Stomach (tissue), 9 donors: ENCODE data around the gene KLF4. TPM values are rescaled to one million over a fixed set of nuclear protein-coding genes. Genes with fewer than 3 reads are reported as not detected.

Experiments
- DNase-seq, 2 donors: peaks; one replicate each; pipeline versions ENCODE4 v3.0.0 to v3.0.0-alpha.2; 2013 to 2019
- H3K27ac ChIP-seq, 5 donors: fragments of 200-600 bp in 4 of 5; sonication (generic) in 4 of 5; one replicate each; pipeline ENCODE4 v1.5.1; 2013 to 2019; ENCODE audit warnings: mild to moderate bottlenecking in 1 of 5, moderate library complexity in 1 of 5
- H3K27me3 ChIP-seq, 3 donors: fragments of 200-600 bp; sonication (generic); one replicate each; pipeline ENCODE4 v1.5.1; 2017 to 2019; ENCODE audit warnings: mixed run types in 1 of 3
- H3K36me3 ChIP-seq, 4 donors: fragments of 200-600 bp; sonication (generic); 1 replicate in 3 of 4; 2 replicates in 1 of 4; pipeline ENCODE4 v1.5.1; 2016 to 2019
- H3K4me1 ChIP-seq, 4 donors: fragments of 200-600 bp; sonication (generic); one replicate each; pipeline ENCODE4 v1.5.1; 2016 to 2019
- H3K4me3 ChIP-seq, 4 donors: fragments of 200-600 bp; sonication (generic) in 3 of 4; one replicate each; pipeline ENCODE4 v1.5.1; 2016 to 2019; ENCODE audit warnings: mild to moderate bottlenecking in 1 of 4
- H3K9me3 ChIP-seq, 4 donors: fragments of 200-600 bp; sonication (generic); one replicate each; pipeline ENCODE4 v1.5.1; 2016 to 2019
- CTCF ChIP-seq, 7 experiments: fragments of 450-650 bp in 4 of 7; fragments of 200-600 bp in 3 of 7; sonication (generic) in 3 of 7; IDR thresholded peaks; one replicate each; pipeline ENCODE4 v1.5.1; 2016 to 2019; ENCODE audit warnings: antibody characterized with exemption in 7 of 7, control low read depth in 2 of 7, mild to moderate bottlenecking in 1 of 7
- EP300 ChIP-seq: sonication (generic); formaldehyde crosslinking; IDR thresholded peaks from one replicate; pipeline ENCODE4 v1.6.1; 2017; ENCODE audit warnings: antibody characterized with exemption
- POLR2A ChIP-seq, 4 donors: fragments of 450-650 bp; IDR thresholded peaks; one replicate each; pipeline ENCODE4 v1.6.1; 2016; ENCODE audit warnings: antibody characterized with exemption in 4 of 4, control low read depth in 2 of 4, mild to moderate bottlenecking in 1 of 4, moderate library complexity in 1 of 4
- POLR2AphosphoS5 ChIP-seq, 3 donors: sonication (generic); formaldehyde crosslinking; IDR thresholded peaks; one replicate each; pipeline ENCODE4 v1.6.1; 2016; ENCODE audit warnings: antibody characterized with exemption in 3 of 3
- WGBS, 5 donors: extraction: QIAGEN DNeasy Blood & Tissue Kit in 3 of 5; methylation state at CpG; one replicate each; pipeline versions ENCODE4 v1.1.5 to v1.1.7; 2013 to 2018; 5-methylcytosine and 5-hydroxymethylcytosine counted together
- intact Hi-C: fragments of 100-400 bp; cut with DNase I; formaldehyde crosslinking; loops from one replicate; pipeline ENCODE4 v1.15.1; 2023; ENCODE audit warnings: low total_unique reads
- polyA plus RNA-seq, 3 donors: library from polyadenylated mRNA; stranded (reverse); fragments of 200-250 nt; gene quantifications; one replicate each; pipeline ENCODE4 v1.2.3, GENCODE V29; 2013
- total RNA-seq, 5 donors: library from RNA; depleted of rRNA; stranded (reverse); fragments of >200 nt; gene quantifications; one replicate each; pipeline versions ENCODE4 v1.1.0 to v1.2.3, GENCODE V29; 2014 to 2016
- donor health status: healthy with polysubstance abuse.
- donor health status: Bipolar disorder and iron deficiency.
- donor health status: healthy.

Gene KLF4
- total and polyA plus RNA-seq, 8 donors: 18.2 to 323 (median 56.8) TPM

GRCh38 chr9:107486674-107487520 lies 2.7 kb downstream of the KLF4 start:
- H3K27ac ChIP-seq: peak overlapping the region; percentile 92 to 97 (median 94)
- peaks cover 0 to 31% (median 12%) of the 10 kb centered on the region in 4 donors for H3K36me3 ChIP-seq
- peak overlapping the region; percentile 64 to 85 (median 68) for H3K4me3 ChIP-seq
- TF ChIP-seq CTCF (IDR thresholded peaks at IDR 0.05) (no peak), EP300 (no peak), POLR2AphosphoS5 (IDR thresholded peaks at IDR 0.05) (no peak), POLR2A (IDR thresholded peaks at IDR 0.05) (no peak)
- peaks cover 9 to 63% (median 49%) of the 10 kb centered on the region in 4 donors for H3K4me1 ChIP-seq
- intact Hi-C loops: loop anchor here (10.0 kb wide), 2 partner anchors 248 to 788 kb away; no protein-coding TSS in a partner anchor
- 26 to 71% (median 42%) methylated on average over 13 to 31 of the region's 31 CpGs for WGBS, 5 donors
- peak; percentile 27 to 35 for DNase-seq
- H3K27me3 ChIP-seq: peaks cover 0 to 50% (median 21%) of the 10 kb centered on the region in 3 donors
- no peaks in the 10 kb centered on the region for H3K9me3 ChIP-seq

- no peak for TF ChIP-seq POLR2A (IDR thresholded peaks at IDR 0.05)
- no peak for TF ChIP-seq POLR2AphosphoS5 (IDR thresholded peaks at IDR 0.05)
- TF ChIP-seq CTCF (IDR thresholded peaks at IDR 0.05): no peak
- no peak for TF ChIP-seq EP300
- Histone ChIP-seq H3K9me3 (no peaks in the 10 kb centered on the region), H3K27me3 (peaks cover 0 to 37% (median 21%) of the 10 kb centered on the region in 3 donors), H3K4me3 (peak overlapping the region; percentile 64 to 85 (median 68)), H3K27ac (peak overlapping the region; percentile 73 to 94 (median 94)), H3K36me3 (peaks cover 0 to 31% (median 12%) of the 10 kb centered on the region in 4 donors), H3K4me1 (peaks cover 0 to 63% (median 36%) of the 10 kb centered on the region in 4 donors)
- no peak for DNase-seq
- 46 to 71% (median 64%) methylated on average over 15 of the region's 15 CpGs for WGBS, 5 donors
- intact Hi-C loops: loop anchor here (10.0 kb wide), 2 partner anchors 249 to 789 kb away; no protein-coding TSS in a partner anchor
Observed at GRCh38 chr9:107485458-107486043, 4.0 kb downstream of the KLF4 start.

DNA sequence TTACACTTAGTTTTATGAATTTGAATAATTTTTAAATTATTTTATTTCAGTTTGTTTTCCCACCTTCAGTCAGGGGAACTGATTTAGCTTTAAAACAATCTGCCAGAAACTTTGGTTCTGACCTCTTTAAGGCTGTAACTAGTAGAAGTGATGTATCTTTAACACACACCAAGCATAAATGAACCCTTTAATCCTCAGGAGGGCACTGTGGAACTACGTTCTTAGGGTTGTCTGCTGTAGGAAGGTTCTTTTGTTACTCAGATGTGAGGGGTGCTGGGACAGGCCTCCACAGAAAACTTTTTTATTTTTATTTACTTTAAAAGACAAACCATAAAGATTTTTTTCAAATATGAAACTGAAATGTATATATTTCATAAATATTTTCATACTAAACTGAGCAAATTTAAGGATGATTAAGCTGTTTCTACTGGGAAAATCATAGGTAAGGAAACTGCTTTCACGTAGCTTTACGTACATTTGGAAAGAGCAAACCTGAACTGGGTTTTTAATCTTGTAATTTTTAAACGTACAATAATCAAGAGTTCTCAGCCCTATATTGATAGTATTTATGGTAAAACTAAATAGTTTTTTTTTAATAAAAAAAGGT lies 5.3 kb downstream of the KLF4 start:
- intact Hi-C loops: loop anchor here (10.0 kb wide), 2 partner anchors 251 to 791 kb away; no protein-coding TSS in a partner anchor
- peak overlapping the region in 2 of 4 donors; percentile 67 to 85 for H3K4me3 ChIP-seq

More for the DNA sequence above, 5.3 kb downstream of the KLF4 start:
- peaks cover 0 to 31% (median 12%) of the 10 kb centered on the region in 4 donors for H3K36me3 ChIP-seq
- WGBS, 5 donors: 34 to 45% (median 40%) methylated on average over 4 of the region's 4 CpGs
- TF ChIP-seq EP300: no peak
- peak in 3 of 7 experiments; percentile 35 to 51 (median 40) for TF ChIP-seq CTCF (IDR thresholded peaks at IDR 0.05)
- TF ChIP-seq POLR2A (IDR thresholded peaks at IDR 0.05): no peak
- TF ChIP-seq POLR2AphosphoS5 (IDR thresholded peaks at IDR 0.05): peak; percentile 7 to 47 (median 31)
- H3K9me3 ChIP-seq: no peaks in the 10 kb centered on the region
- H3K27me3 ChIP-seq: peaks cover 0 to 26% (median 21%) of the 10 kb centered on the region in 3 donors
- H3K27ac ChIP-seq: peak overlapping the region in 2 of 5 donors; percentile 94
- H3K4me1 ChIP-seq: peaks cover 0 to 58% (median 30%) of the 10 kb centered on the region in 4 donors
- DNase-seq: peak in 1 of 2 donors; percentile 91
